AG04449 (cell line): ENCODE results near the gene ZBTB46.

ENCODE experiments used
- CTCF ChIA-PET: fragments of 350-600 bp; formaldehyde crosslinking; extraction: SDS; loops from one replicate; lab custom pipeline; 2021; ENCODE audit warnings: antibody characterized with exemption; lab: Yijun Ruan, JAX
- POLR2A ChIA-PET: fragments of 400-600, 350-600 bp; formaldehyde crosslinking; extraction: SDS; loops from one replicate; lab custom pipeline; 2020; ENCODE audit warnings: antibody characterized with exemption, inconsistent platforms; lab: Yijun Ruan, JAX
- DNase-seq: peaks from one replicate; pipeline ENCODE4 v3.0.0-alpha.2; 2010; ENCODE audit warnings: low read depth, low spot score
- H3K4me3 ChIP-seq: 2 replicates; pipeline ENCODE4 v1.5.1; 2011; ENCODE audit warnings: low read depth, mild to moderate bottlenecking, control low read depth, low read length
- TF ChIP-seq, protein P1 (sequence below): IDR thresholded peaks from one replicate; pipeline ENCODE4 v1.5.1; 2011; ENCODE audit warnings: mild to moderate bottlenecking, moderate library complexity, low read length, control low read depth, inconsistent platforms; ENCODE audit not compliant: insufficient read depth; ENCODE audit errors: missing control alignments

The ZBTB46 gene

DNA sequence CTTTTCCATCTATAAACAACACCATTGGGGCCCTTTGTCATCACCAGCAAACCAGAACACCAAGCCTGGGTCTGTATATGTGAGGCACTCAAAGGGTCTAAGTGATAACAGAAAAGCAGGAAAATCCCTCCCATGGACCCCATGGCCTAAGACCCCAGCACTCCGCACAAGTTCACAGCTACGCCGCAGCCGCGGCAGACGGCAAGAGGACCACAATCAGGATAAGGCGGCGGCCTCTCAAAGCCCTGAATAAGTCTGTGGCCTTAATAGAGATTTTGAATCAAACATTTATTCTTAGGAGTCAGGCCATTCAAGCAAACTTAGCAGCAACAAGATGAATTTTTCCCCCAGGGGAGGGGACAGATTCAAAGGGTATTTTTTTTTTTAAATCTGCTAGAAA, 2.9 kb downstream of the ZBTB46 start:
- TF ChIP-seq, protein P1, sequence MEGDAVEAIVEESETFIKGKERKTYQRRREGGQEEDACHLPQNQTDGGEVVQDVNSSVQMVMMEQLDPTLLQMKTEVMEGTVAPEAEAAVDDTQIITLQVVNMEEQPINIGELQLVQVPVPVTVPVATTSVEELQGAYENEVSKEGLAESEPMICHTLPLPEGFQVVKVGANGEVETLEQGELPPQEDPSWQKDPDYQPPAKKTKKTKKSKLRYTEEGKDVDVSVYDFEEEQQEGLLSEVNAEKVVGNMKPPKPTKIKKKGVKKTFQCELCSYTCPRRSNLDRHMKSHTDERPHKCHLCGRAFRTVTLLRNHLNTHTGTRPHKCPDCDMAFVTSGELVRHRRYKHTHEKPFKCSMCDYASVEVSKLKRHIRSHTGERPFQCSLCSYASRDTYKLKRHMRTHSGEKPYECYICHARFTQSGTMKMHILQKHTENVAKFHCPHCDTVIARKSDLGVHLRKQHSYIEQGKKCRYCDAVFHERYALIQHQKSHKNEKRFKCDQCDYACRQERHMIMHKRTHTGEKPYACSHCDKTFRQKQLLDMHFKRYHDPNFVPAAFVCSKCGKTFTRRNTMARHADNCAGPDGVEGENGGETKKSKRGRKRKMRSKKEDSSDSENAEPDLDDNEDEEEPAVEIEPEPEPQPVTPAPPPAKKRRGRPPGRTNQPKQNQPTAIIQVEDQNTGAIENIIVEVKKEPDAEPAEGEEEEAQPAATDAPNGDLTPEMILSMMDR, result no peak
- DNase-seq, result no peak
- POLR2A ChIA-PET, result no interaction called here

DNA sequence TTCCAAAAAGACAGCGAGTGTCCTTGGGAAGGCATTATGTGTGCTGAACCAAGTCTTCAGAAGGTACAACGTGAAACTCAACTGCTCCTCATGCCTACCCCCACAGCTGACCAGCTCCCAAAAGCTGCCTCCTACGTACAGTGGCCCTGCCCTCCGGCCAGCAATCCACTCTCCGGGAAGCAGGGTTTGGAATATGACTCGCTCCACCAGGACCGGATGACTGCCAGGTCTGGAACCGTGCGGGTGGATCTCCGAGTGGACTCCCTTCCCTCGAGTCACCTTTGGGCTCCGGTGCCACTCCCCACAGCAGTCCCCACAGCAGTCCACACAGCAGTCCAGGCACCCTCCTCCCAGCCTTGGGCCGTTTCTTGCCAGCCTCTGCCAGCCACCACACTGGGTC, 4.3 kb downstream of the ZBTB46 start:
- no peak for DNase-seq
- TF ChIP-seq, protein P1, result no peak
- H3K4me3 ChIP-seq, result no peak overlapping the region
- ChIA-PET CTCF (no interaction called here), POLR2A (no interaction called here)

More for the DNA sequence above, 2.9 kb downstream of the ZBTB46 start:
- no peak overlapping the region for H3K4me3 ChIP-seq
- CTCF ChIA-PET, result no interaction called here

DNA sequence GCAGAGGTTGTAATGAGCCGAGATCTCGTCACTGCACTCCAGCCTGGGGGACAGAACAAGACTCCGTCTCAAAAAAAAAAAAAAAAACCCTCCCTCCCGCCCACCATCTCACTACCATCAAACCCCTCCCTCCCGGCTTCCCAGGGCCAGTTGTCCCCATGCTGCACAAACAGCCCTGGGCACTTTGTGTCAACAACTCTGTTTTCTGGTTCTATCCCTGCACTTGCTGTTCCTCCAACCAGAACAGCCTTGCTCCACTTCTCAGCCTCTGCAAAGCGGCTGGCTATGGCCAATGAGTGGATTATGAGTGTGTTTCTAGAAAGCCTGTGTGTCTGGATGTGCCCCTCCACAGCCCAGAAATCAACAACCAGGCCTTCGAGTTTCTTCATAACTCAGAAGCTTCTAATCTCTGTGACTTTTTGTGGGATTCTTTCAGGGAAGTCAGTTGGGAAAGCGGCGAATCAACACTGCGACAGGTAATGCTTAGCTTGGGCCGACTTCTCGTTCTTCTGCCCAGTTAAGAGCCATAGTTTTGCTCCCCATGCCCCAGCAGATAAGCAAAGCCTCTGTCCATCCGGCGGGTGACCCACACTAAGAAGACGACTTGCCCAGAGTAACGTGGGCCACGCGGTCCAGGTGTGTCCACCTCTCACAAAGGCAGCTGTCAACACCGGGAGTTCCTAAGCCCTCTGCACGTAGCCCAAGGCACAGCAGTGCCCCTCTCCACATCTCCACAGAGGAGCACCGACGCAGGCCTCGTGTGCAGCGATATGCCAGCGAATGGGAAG, 5.5 kb downstream of the ZBTB46 start:
- TF ChIP-seq, protein P1, result no peak

DNA sequence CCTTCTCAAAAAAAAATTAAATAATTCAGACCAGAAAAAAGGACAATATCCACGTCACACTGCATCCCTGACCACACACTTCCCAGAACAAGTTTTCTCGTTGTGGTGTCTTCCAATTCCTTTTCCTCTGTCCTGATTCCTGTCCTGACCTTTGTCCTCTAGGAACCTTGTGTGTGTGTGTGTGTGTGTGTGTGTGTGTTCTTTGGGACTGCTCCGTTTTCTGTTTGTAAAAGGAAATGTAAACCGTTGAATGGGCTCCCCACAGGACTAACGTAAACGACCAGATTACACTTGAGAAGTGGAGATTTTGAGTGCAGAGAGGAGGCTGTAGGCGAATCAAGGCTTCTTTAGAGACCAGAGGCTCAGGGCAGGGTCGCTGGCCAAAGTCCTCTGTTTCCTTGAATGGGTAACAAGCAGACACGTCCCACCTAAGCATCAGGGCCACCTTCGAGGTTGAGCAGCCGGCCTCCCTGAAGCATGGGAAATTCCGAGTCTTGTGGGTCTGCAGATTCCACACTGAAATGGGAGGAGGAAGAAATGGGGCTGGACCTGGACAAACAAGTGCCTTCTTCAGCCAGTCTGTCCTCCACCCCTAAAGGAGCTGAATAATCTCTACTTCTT, 7.3 kb downstream of the ZBTB46 start:
- H3K4me3 ChIP-seq, result no peak overlapping the region
- ChIA-PET POLR2A (no interaction called here), CTCF (interaction anchor here (0.8 kb wide), 1 partner anchor 49 kb away, joined by 3 read pairs; no protein-coding TSS in a partner anchor)
- TF ChIP-seq, protein P1, result no peak
- DNase-seq, result no peak

More for the DNA sequence above, 5.5 kb downstream of the ZBTB46 start:
- no peak for DNase-seq
- CTCF ChIA-PET, result no interaction called here
- no peak overlapping the region for H3K4me3 ChIP-seq
- POLR2A ChIA-PET, result no interaction called here

DNA sequence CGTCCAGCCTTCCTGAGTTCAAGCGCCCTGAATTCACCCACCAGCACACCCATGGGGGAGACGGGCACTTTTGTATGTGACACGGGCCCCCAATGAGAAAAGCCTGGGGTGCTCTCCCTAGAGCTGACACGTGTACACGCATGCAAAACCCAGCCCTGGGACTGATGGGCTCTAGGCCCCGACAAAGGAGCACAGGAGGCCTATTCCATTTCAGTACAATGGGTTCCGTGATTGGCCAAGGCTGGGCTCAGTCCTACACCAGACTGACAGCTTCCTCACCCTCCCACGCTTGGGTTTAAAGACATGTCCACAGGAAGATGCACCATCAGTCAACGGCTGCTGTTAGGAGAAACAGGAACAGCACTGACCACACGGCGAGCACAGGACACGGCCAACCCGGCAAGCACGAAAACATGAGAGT, 8.8 kb downstream of the ZBTB46 start:
- ChIA-PET POLR2A (no interaction called here), CTCF (no interaction called here)
- DNase-seq, result no peak
- H3K4me3 ChIP-seq, result no peak overlapping the region
- TF ChIP-seq, protein P1, result no peak

DNA sequence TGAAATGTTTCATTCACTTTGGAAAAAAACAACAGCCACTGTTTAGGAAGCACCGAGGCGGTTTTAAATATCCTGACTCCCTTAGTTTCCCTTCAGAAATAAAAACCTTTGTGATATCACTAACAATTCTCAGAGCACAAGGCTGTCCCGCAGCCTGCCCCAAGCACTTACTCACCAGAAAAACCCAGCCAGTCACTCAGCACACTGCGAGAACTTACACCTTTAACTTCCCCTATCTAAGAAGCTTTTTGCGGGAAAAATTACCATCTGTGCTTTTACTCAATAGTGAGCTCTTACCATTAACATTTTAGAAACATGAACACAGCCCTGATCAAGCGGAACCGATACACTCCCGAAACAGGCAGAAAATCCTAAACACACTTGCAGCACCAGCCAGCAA, 9.3 kb downstream of the ZBTB46 start:
- ChIA-PET CTCF (no interaction called here), POLR2A (no interaction called here)
- DNase-seq, result no peak
- TF ChIP-seq, protein P1, result no peak
- H3K4me3 ChIP-seq, result no peak overlapping the region
